GM18873 (cell line): ENCODE results near the gene MADD.

ENCODE experiments used
- ATAC-seq: cut with Tn5 transposase; IDR thresholded peaks from one replicate; pipeline ENCODE4 v1.9.1; 2021; ENCODE audit warnings: mild to moderate bottlenecking, moderate library complexity, moderate number of reproducible peaks; ENCODE audit not compliant: unreplicated experiment, low FRiP score

The MADD gene

DNA sequence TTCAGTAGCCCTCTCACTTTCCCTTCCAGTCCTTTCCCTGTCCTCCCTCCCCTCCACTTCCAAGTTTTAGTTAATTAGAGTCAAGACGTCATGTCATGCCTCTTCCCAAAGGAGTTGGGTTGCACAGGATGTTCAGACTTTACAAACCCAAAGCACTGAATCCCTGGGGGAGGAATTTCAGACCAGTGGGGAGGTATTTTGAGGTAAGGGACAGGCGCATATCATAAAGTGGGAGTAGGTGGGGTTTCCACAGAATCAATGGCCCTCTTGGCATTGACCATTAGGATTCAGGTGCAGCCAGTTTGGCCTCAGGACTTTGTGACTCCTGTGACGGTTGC, 20.6 kb upstream of the MADD start:
- no peak for ATAC-seq

DNA sequence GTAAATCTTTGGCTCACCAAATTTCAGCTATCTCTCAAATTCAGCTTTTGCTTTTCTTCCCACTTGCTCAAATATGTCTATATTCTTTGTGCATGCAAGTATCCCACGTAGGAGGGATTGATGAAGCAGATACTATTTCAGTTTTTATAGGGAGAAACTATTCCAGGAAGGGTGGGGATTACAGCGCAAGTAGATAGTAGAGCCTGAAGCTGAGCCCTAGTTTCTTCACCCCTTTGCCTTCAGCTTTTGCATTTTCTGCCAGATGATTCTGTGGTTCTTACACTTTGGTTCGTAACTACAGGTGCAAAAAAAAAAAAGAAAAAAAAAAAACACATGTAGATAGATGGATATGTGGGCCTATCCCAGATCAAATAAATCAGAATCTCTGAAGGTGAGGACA, 18.2 kb upstream of the MADD start:
- ATAC-seq: no peak

DNA sequence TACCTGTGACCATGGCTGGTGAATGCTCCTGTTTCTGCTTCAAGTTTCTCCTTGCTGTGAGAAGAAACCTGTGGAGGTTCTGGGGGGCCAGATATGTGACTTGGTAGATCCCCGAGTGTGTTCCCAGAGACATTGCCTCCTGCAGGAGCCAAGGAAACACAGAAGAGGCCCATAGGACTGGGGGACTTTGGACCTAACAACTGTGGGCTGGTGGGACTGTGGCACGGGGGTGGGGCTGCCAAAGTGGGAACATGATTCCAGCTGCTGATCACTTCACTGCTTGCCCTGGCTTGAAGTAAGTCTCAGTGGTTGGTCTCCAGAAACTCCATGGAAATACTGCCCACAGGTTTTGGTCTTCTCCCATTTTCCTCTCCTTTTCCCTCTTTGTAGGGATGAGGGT, 16.3 kb upstream of the MADD start:
- ATAC-seq: no peak

DNA sequence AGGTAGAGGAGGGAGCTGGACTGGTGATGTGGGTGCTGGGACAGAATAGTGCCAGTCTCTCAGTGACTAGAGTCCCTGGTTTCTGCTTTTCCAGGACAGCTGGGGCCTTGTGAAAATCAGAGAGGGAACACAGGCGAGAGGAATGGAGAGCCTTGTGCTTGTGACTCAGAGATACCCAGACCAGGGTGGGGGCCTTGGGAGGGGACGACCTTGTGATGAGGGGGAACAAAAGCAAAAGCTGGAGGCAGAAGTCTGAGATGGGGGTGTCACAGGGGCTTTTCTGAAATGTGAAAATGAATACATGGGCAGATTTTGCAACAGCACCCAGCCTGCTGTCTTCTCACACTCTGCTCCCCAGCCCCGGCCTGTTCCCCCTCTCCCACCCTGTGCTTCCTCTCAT, 15.5 kb upstream of the MADD start:
- no peak for ATAC-seq

DNA sequence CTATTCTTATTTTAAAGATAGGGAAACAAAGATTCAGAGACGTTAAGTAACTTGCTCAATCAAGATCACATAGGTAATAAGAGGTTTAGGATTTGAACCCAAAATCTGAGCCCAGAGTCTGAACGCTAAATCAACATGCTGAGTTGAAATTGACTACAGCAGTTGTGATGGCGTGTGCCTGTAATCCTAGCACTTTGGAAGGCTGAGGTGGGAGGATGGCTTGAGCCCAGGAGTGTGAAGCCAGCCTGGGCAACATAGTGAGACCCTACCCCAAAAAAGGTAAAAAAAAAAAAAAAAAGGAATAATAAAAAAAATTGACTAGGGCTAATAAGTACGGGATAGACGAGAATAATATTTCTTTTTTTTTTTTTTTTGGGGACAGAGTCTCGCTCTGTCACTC, 13.6 kb upstream of the MADD start:
- ATAC-seq: no peak

DNA sequence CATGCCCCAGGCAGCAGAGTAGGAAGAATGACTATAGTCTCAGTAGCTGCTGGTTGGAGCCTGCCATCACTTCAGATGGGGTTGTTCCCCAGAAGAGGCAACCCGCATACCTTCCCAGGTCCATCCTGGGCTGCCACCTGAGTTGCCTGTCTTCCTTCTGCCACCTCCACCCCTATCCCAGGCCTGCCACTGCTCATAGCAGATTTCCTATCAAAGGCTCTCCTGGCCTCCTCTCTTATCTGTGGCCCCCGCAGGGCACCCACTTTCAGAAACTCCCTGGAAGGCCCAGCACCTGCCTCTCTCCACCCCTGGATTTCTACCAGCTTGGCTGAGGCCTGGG, 12.8 kb upstream of the MADD start:
- ATAC-seq: no peak

- ATAC-seq: no peak
Observed at GRCh38 chr11:47257517-47258316, 12.2 kb upstream of the MADD start, which contains the start of gene NR1H3. Gene NR1H3, plus strand, starts transcription at chr11:47257996. Its CDS starts 1,221 bp downstream, at chr11:47259217.

DNA sequence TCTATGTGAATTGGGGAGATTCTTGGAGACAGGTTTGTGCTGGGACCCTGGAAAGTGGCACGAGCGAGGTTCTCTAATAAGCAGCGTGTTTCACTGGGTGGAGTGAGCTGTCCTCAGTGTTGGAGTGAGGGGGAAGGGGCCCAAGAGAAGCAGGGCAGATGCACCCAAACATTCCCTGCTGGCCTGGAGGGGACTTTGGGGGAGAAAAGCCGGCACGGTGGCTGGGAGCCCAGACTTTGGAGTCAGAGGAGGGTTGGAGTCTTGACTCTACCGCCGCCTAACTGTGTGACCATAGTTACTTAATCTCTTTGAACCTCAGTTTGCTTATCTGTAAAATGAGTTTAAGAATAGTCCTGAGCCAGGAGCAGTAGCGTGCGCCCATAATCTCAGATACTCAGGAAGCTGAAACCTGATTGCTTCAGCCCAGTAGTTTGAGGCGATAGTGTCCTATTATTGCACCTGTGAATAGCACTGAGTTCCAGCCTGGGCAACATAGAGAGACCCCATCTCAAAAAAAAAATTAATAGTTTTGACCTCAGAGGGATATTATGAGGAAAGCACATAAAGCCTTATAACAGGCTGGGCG, 11.5 kb upstream of the MADD start:
- no peak for ATAC-seq

GRCh38 chr11:47259232-47259977, 10.5 kb upstream of the MADD start:
- ATAC-seq: no peak

GRCh38 chr11:47260366-47260765, 9.6 kb upstream of the MADD start:
- ATAC-seq: no peak

DNA sequence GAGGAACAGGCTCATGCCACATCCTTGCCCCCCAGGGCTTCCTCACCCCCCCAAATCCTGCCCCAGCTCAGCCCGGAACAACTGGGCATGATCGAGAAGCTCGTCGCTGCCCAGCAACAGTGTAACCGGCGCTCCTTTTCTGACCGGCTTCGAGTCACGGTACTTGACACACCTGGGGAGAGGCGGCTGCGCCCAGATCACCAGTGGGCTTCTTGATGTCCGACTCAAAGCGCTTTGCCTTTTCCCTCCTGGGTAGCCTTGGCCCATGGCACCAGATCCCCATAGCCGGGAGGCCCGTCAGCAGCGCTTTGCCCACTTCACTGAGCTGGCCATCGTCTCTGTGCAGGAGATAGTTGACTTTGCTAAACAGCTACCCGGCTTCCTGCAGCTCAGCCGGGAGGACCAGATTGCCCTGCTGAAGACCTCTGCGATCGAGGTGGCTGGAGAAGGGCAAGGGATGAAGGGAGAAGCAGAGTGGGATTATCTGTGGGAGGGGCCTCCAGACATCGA, 8.6 kb upstream of the MADD start:
- no peak for ATAC-seq

DNA sequence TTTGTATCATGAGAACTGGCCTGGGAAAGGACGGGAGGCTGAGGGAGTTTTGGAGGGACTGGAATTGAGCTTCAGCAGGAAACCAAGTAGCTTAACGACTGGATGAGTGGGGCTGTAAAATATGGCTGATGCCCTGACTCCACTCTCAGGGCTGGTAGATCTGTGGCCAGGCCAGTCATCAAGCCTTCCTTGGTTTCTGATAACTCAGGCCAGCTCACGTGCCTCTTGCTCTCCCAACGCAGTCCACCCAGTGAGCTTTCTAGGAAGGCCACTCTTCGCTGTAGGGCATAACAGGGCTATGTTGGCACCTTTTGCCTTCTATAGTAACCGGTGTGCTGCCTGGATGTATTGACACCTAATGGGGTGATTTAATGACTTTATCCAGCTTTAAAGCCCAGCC, 5.8 kb upstream of the MADD start:
- no peak for ATAC-seq

DNA sequence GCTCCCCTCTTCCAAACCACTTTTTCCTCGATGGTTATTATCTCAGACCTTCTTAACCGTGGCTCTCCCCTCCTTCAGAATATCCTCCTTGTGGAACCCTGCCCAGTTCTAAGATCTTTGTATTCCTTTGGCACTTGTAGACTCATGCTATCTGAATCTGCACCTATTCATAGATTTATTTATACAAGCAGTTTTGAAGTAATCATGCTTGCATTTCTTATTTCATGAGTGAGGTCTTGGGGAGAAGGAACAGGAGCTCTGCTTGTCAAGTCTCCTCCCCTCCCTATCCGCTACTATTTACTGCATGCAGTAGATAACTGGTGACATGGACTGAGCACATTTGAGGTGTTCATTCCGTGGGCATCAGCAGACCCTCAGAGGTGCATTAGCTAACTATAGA, 5.4 kb upstream of the MADD start:
- ATAC-seq: no peak

DNA sequence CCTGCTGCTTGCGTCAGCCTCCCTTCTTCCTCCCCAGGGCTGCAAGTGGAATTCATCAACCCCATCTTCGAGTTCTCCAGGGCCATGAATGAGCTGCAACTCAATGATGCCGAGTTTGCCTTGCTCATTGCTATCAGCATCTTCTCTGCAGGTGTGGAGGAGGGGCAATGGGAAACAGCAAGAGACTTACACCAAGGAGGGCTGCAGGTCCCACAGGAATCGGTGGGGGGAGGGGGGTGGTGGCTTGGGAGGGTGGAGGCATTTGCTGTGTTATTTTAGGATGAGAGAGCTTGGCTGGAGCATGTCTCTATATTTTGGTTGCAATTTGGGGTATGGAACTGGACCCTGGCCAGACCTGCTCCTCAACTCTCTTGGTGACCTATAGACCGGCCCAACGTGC, 2.1 kb upstream of the MADD start:
- ATAC-seq: no peak

DNA sequence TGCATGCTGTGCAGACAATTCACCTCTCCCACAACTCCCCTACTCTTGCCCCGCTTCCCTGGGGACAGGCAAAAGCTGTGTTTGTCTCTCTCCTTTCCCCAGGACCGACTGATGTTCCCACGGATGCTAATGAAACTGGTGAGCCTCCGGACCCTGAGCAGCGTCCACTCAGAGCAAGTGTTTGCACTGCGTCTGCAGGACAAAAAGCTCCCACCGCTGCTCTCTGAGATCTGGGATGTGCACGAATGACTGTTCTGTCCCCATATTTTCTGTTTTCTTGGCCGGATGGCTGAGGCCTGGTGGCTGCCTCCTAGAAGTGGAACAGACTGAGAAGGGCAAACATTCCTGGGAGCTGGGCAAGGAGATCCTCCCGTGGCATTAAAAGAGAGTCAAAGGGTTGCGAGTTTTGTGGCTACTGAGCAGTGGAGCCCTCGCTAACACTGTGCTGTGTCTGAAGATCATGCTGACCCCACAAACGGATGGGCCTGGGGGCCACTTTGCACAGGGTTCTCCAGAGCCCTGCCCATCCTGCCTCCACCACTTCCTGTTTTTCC, 1.4 kb upstream of the MADD start:
- ATAC-seq: no peak

- ATAC-seq: peak; percentile 37
Observed at GRCh38 chr11:47269002-47269828, 718 bp upstream of the MADD start.

DNA sequence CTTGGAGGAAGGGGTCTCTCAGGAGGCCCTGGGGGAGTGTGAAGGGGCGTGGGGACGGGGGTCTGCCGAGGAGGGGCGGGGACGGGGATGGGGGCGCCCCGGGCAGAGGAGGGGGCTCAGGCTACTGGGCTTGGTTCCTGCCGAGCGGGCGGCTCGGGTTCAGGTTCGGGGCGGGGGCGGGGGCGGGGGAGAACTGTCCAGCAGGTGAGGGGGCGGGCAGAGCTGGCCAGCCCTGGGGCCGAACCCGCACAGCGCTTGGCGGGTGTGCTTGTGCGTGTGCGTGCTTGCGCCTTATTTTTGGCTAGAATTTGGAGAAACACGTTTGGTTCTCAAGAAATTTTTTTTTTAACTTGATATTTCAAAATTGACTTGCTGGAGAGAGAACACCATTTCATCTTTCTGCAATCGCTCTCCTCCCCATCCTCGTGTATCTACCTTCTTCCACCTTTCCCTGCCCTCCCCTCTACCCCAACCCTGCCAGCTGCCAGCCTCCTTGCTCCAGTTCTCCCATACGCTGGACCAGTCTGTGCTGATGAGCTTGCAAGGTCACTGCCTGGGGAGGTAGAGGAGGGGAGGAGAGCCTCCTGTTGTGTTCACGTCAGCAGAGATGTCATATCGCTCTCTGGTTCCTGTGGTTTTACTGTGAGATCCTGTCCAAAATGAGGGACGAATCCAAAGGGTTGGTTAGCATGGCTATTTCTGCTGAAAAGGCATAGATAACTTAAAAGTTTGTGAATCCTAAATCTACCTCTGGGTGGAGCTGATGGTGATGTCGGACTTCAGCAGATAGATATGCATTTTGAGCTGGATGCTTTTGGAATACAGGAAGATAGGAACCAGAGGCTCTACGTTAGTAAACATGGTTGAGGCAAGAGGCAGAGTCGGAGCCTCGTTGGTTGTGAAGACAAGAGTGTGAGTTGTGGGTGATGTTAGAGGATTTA, 668 bp downstream of the MADD start:
- ATAC-seq: no peak

GRCh38 chr11:47271328-47271727, 1.4 kb downstream of the MADD start:
- no peak for ATAC-seq

DNA sequence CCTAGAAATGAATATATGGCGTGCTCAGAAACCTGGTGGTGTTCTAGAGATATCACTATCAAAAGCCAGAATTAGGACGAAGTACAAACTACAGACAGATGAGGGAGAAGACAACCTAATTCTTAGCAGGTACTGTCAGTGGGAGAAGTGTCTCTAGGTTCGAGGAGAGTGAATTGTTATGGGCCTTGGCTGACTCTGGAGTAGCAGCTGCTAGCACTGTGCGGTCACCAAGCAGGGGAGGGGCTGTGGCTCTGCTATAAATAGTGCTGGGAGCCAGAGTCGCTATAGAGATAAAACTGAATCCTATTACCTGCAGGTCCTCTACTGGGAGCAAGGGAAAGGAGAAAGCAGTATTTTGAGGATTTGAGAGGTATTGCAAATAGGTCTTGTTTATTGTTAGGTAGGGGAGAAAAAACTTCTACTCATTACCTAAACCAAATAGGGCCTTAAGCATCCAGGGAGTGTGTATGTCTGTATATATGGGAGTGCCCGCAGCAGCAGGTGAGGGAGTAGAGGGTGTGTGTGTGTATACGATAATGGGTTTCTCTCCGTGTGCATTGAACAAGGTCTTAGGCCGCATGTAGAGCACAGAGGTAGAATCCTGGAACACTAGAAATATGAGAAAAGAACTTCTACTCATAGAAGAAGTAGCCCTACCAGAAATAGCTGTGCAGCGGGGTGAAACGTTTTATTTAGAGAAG, 2.2 kb downstream of the MADD start:
- no peak for ATAC-seq
